Uterus (tissue), 2 donors: ENCODE measurements around the gene CCL5.

ENCODE experiments used
- POLR2A ChIP-seq, 2 donors: fragments of 450-650 bp; IDR thresholded peaks; one replicate each; pipeline ENCODE4 v1.6.1; 2016; ENCODE audit warnings: antibody characterized with exemption in 2 of 2, mild to moderate bottlenecking in 1 of 2, moderate library complexity in 1 of 2
- TF ChIP-seq, protein P1 (sequence below), 4 experiments: fragments of 200-600 bp in 2 of 4; fragments of 450-650 bp in 2 of 4; sonication (generic) in 2 of 4; IDR thresholded peaks; one replicate each; pipeline ENCODE4 v1.5.1; 2016 to 2019; ENCODE audit warnings: antibody characterized with exemption in 4 of 4, mild to moderate bottlenecking in 2 of 4, moderate library complexity in 1 of 4

DNA sequence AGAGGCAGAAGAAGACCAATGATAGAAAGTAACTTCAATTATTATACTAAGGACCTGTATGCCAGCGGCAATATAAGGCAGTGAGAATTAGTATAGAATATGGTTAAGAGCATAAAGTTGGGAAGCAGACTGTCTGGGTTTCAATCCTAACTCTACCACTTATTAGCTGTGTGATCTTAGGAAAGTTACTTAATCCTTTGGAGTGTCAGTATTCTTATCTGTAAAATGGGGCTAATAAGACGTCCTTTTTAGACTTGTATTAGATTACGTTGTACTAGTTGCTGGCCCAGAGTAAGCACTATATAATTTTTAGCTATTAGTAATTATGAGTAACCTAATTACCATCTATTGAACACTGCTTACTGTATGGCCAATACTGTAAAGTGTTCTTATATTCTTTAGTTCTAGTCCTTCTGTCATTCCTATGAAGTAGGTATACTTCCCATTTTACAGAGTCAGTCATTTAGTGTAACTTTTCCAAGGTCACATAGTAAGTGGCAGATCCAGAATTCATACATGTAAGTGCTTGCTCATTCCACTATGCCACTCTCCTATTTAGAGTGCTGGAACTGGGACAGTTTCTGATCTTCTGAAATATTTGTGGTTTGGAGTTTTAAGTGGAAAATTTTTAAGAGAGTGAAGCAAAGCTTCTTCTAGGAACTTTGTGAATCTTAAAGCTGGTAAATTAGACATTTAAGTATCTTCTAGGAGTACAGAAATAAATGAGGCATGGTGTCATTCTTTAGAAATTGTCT is 33.9 kb downstream of the CCL5 start:
- TF ChIP-seq POLR2A (IDR thresholded peaks at IDR 0.05): no peak
- TF ChIP-seq, protein P1, sequence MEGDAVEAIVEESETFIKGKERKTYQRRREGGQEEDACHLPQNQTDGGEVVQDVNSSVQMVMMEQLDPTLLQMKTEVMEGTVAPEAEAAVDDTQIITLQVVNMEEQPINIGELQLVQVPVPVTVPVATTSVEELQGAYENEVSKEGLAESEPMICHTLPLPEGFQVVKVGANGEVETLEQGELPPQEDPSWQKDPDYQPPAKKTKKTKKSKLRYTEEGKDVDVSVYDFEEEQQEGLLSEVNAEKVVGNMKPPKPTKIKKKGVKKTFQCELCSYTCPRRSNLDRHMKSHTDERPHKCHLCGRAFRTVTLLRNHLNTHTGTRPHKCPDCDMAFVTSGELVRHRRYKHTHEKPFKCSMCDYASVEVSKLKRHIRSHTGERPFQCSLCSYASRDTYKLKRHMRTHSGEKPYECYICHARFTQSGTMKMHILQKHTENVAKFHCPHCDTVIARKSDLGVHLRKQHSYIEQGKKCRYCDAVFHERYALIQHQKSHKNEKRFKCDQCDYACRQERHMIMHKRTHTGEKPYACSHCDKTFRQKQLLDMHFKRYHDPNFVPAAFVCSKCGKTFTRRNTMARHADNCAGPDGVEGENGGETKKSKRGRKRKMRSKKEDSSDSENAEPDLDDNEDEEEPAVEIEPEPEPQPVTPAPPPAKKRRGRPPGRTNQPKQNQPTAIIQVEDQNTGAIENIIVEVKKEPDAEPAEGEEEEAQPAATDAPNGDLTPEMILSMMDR (IDR thresholded peaks at IDR 0.05): no peak
